GM18861 (cell line): ENCODE measurements around the gene TMEM87A.
"Not testable (repeated sequence)": the region's sequence is repeated elsewhere in the genome, so short reads cannot be mapped to it uniquely, and the experiment has no call there.

ENCODE experiments used
- ATAC-seq: cut with Tn5 transposase; IDR thresholded peaks from one replicate; pipeline ENCODE4 v1.9.1; 2021; ENCODE audit not compliant: unreplicated experiment

Gene TMEM87A

DNA sequence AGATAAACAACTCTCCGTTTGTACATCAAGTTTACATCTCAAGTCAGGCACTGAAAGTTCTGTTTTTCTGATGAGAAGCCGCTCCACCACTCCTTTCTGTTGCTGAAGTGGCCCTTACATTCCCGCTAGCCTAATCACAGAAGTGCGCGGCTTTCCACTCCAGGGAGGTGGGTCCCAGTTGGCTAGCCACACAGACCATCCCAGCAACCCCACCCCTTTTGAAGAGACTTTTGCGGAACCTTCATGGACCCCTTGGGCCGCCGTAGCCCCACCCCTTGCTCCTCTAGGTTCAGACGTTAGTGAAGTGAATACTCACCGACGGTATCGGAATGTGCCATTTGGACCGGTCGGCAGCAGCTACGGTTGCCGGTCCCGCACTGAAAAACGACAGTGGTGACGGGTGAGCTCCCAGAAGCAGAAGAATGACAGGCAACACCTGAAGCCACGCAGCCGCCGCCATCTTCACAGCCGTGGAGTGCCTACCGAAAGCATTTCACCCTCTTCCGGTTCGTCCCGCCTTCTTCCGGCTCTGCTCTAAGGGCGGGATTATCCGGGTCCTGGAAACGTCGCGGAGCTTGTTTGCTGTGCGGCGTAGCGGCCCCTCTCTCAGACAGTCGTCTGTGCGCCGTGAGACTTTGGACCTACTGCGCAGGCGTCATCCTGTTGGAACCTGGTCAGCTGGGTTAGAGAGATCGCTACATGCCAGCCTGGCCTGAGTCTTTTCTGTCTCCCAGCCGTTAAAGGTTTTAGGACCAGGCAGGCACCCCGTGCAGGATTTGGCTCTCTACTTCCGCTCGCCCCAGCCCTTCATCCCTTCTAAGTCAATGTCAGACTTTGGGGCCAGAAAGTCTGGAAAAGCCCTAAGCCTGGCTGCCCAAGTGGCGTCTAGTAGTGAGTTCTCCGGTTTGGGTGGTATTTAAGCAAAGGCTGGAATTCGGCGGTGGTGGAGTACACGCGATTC is at the start of gene TMEM87A, which contains the start of gene GANC:
Gene TMEM87A (minus strand): TSS at position 495 of the 961 bp plus-strand sequence. CDS start 35 bp downstream, at position 460.
Gene GANC (plus strand): TSS at position 263 of the 961 bp plus-strand sequence. CDS start 1,281 bp downstream, outside the sequence.
- peak; percentile 77 for ATAC-seq

DNA sequence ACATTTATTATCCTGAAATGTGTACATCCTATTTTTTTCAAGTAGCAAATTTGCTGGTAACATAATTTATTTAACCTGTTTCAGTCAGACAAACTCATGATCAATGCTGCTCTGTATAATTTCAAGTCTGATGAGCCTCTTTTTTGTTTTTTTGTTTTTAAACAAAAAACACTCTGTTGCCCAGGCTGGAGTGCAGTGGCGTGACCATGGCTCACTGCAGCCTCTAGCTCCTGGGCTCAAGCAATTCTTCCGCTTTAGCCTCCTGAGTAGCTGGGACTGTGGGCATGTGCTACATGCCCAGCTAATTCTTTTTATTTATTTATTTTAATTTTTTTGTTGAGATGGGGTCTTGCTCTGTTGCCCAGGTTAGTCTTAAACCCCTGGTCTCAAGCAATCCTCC is 46.0 kb upstream of the TMEM87A start:
- no peak for ATAC-seq

DNA sequence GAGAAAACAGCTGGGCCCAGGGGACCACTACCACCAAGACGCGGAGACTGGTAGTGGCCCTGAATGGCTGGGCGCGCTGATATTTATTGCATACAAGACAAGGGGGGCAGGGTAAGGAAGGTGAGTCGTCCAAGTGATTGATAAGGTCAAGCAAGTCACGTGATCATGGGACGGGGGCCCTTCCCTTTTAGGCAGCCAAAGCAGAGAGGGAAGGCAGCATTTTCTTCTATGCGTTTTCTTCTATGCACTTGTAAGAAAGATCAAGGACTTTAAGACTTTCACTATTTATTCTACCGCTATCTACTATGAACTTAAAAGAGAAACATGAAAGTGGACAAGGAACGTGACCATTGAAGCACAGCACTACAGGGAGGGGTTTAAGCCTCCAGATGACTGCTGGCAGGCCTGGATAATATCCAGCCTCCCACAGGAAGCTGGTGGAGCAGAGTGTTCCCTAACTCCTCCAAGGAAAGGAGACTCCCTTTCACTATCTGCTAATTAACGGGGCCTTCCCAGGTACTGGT is 43.1 kb upstream of the TMEM87A start:
- not testable (repeated sequence) for ATAC-seq

DNA sequence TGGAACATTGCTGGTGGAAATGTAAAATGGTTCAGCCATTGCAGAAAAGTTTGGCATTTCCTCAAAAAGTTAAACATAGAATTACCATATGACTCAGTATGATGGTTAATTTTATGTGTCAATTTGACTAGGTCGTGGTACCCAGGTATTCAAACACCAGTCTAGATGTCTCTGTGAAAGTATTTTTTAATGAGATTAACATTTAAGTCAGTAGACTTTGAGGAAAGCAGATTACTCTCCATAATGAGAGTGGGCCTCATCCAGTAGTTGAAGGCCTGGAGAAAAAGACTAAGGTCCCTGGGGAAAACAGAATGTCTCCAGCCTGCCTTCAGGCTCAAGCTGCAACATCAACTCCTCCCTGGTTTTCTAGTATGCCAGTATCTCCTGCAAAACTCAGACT is 42.3 kb upstream of the TMEM87A start:
- no peak for ATAC-seq

DNA sequence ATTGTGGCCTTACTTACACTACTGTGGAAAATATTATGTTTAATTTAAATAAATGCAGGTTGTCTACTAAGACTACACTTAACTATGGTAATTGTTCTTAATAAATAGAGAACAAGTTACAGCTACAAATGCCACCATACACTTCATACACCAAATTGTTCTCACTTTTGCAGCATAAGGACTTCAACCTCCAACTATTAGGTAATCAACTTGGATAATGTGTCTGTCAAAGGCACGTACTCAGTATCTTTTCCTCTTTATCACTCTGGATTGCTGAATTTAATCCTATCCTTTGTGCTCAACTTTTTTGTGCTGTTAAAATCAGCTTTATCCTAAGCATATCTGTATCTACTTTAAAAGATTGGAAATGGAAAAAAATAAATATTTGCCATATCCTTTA is 41.6 kb upstream of the TMEM87A start:
- no peak for ATAC-seq

DNA sequence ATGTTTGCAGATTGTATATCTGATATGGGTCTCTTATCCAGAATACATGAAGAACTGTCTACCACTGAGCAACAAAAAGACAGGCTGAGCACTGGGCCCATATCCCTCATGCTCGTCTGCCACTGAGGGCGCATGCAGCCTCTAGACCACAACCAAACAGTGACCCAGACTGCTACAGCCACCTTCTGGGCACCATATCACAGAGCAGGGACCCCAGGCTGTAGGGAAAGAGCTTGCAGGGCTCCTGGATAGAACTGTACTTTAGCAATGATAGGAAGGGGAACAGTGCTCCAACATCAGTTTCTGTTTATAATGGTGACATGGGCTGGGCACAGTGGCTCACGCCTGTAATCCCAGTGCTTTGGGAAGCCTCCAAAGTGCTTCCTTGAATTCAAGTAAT is 40.2 kb upstream of the TMEM87A start:
- ATAC-seq: no peak

DNA sequence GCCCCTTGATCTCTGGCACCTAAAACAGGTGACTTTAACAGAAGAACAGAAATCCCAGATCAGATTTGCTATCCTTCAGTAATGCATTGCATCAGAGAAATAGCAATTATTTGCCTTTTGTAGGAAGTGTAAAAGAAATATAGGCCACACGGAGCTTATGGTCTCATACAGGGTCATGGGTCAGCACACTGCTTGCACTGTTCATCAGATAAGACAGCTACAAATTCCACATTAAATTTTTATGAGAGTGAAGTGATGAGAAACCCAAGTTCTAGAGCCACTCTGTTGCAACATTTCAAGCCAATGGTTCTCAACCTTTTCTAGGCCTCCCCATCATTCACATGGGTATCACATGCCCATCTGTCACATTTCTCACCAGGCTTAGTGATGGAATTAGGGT is 33.4 kb upstream of the TMEM87A start:
- no peak for ATAC-seq

DNA sequence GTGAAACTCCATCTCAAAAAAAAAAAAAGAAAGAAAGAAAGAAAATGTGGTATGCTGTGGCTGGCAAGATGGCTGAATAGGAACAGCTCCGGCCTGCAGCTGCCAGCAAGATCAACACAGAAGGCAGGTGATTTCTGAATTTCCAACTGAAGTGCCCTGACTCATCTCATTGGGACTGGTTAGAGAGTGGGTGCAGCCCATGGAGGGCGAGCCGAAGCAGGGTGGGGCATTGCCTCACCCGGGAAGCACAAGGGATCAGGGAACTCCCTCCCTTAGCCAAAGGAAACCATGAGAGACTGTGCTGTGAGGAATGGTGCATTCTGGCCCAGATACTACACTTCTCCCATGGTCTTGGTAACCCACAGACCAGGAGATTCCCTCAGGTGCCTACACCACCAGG is 27.8 kb upstream of the TMEM87A start:
- ATAC-seq: not testable (repeated sequence)

DNA sequence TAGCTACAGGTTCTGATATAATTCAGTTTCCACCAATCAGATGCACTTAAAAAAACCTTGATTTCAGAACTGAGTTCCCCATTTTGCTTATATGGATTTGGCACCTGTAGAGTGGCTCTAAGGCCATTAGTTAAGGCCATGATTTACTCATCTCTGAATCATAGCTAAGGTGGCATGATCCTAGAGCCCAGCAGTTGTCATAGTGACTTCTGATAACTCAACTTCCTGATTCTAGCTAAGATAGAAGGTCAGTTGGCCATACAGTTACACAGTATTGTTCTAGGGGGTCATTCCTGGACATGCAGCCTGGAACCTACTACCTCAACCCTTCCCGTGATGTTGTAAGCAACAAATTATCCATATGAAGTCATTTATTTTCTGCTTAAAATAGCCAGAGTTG is 15.9 kb upstream of the TMEM87A start:
- no peak for ATAC-seq

- ATAC-seq: no peak
Observed at GRCh38 chr15:42287931-42288330, 14.7 kb upstream of the TMEM87A start.

- ATAC-seq: no peak
Observed at GRCh38 chr15:42286445-42287029, 13.3 kb upstream of the TMEM87A start.

DNA sequence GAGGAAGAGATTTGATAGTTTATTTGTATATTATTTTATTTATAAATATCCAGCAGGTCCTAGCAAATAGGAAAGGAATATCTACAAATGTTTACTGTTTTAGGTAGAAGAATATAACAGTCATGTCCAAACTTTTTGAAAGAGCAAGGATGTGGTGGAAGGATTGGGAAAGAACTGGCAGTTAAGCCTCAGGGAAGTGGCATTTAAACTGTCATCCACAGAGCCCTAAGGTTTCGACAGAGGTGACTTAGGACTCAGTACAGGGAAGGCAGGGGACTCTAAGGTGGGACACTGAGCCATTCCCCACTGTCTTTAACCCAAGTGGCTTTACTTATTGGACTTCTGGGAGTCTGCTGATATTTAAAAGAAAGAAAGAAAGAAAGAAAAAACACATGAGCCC is 11.8 kb upstream of the TMEM87A start:
- ATAC-seq: no peak

DNA sequence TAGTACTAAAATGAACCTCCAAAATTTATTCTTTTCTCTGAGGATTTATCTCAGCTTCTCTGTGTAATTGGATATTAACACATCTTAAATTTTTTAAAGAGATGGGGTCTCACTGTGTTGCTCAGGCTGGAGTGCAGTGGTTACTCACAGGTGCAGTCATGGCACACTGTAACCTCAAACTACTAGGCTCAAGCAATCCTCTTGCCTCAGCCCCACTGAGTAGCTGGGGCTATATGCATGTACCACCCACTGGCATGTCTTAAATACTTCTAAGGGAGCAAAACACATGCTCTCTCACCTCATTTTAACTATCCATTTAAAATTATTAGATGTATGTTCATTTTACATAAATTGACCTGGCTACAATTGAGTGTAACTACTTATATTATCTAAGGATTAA is 11.3 kb upstream of the TMEM87A start:
- ATAC-seq: no peak

DNA sequence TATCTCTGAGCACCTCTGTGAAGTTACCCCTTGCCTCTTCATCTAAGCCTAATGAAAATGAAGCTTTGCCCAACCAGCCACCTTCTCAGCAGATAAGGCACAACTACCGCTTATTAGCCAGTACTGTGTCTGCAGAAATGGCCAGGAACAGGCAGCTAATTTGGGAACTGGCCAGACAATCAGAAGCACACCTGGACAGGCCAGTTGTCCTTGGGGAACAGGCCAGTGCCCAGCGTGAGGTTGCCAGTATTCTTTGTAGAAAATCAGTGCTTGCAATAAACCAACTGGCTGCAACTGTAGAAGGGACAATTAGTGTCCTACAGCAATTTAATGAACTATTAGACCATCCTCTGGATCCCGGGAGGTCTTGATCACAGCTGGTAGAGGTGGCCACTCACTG is 10.4 kb upstream of the TMEM87A start:
- no peak for ATAC-seq

DNA sequence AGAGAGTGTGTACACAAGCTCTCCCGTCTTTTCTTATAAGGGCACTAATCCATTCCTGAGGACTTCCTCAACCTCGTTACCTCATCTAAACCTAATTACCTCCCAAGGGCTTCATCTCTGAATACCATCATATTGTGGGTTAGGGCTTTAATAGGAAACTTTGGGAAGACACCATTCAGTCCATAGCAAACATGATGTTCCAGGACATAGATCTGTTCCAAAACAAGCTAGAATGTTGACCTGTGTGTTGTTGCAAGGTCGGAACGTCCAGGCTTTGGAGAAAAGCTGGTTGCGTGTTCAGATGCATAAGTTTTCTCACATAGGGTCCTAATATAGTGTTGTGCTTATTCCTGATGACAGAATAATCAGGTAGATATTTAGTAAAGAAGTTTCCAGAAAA is 9.7 kb upstream of the TMEM87A start:
- no peak for ATAC-seq

GRCh38 chr15:42282344-42282743 is 9.1 kb upstream of the TMEM87A start:
- ATAC-seq: no peak

- no peak for ATAC-seq
Observed at GRCh38 chr15:42279234-42279723, 6.0 kb upstream of the TMEM87A start.

DNA sequence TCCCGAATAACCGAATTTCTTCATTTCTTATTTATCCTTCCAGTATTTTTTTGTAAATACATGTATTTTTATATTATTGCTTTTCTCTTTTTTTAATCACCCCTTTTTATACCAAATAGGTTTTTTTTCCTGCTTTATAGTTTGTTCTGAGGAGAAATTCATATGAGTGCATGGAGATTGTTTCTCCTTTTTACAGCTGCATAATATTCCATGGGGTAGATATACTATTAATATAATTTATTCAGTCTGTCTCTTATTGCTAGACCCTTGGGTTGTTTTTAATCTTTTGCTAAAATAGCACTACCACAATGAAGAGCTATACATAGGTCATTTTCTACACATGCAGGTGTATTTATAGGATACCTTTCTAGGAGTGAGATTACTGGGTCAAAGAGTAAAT is 3.5 kb upstream of the TMEM87A start:
- ATAC-seq: no peak

- ATAC-seq: no peak
Observed at GRCh38 chr15:42275780-42276391, 2.7 kb upstream of the TMEM87A start.

- no peak for ATAC-seq
Observed at GRCh38 chr15:42274702-42274989, 1.4 kb upstream of the TMEM87A start.

DNA sequence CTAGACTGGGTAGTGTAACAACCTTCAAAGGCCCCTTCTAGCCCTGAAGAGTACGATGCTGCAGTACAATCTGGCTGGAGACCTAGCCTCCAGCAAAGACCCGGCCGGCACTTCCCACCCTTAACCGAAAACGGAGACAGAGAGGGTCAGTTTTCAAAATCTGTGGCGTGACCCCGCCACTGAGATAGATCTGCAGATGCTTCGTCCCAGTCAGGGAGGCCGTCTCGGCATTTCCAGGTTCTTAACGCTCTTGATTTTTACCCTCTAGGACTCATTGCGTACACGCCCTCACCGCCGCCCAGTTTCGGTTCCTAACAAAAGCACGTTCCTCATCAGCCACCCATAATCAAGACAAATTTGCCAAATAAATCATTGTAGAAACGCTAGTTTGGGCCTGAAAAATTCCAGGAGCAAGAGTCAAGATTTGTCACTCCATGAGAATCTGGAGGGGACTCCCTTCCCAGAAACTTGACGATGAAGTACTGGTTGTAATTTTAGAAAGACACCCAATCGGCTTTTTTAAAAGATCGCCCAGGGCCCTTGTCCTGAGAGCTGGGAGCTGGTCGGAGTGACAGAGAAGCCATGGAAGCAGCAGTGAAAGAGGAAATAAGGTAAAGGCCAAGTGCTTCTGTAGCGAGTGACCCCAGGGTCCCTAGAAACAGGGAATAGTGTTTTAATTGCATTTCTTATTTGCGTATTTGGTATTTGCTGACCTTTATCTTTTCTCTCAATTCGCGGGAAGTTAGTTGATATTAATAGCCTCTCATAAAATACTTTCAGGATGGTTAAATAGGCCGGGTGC is 868 bp upstream of the TMEM87A start:
- no peak for ATAC-seq
